ENCODE measurements around the gene TIMM44.

DNA sequence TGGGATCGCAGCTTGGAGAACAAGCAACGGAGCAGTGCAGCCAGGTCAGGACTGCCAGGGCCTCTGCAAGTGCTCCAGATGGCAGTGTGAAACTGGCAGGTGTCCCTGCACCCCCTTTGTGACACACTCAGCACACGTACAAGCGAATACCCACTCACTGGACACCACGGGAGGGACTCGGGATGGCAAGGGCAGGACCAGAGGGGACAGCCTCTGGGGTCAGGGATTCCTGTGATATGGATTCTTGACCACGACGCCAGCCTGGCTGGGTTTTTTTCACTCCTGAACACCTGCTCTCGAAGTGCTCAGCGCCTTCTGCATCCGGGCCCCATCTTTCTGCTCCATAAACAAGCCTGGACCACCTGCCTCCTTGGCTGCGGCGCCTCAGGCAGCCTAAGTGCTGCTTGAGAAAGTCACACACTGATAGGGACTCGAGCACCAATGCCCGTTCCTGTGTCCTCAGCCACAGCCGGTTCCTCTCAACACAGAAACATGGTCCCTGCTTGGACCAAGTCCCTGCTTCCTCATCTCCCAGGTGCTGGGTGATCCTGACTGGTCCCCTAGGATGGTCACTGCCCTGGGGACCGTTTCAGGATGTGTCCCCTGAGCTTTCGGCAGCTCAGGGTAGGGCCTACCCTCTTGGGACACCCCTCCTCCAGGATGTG, 40.0 kb upstream of the TIMM44 start:
- TF ChIP-seq TAF1 (IDR thresholded peaks at IDR 0.05; ENCODE audit: borderline replicate concordance, insufficient read depth, low read length), result no peak
- TF ChIP-seq POLR2AphosphoS5 (IDR thresholded peaks at IDR 0.05; ENCODE audit: low read depth, low read length), result no peak
